Cardiac fibroblast (primary cell): ENCODE measurements around the gene MYO5B.

ENCODE experiments used
- DNase-seq, 2 donors: peaks; one replicate each; pipeline versions ENCODE4 v3.0.0 to v3.0.0-alpha.2; 2010; ENCODE audit warnings: low read depth in 2 of 2
- H3K4me3 ChIP-seq, 2 donors: replicated peaks in 1 of 2; 1 replicate in 1 of 2; 2 replicates in 1 of 2; pipeline ENCODE4 v1.5.1; 2011; ENCODE audit warnings: low read depth in 2 of 2, low read length in 2 of 2, mild to moderate bottlenecking in 2 of 2, moderate library complexity in 1 of 2
- CTCF ChIP-seq: IDR thresholded peaks from one replicate; pipeline ENCODE4 v1.5.1; 2011; ENCODE audit warnings: low read depth, mild to moderate bottlenecking, low read length, inconsistent platforms

The MYO5B gene

GRCh38 chr18:49865401-49865800 lies 329.5 kb downstream of the MYO5B start:
- TF ChIP-seq CTCF, result no peak
- H3K4me3 ChIP-seq, result no peak overlapping the region
- no peak for DNase-seq

GRCh38 chr18:49863769-49864621 lies 331.0 kb downstream of the MYO5B start:
- no peak for TF ChIP-seq CTCF
- DNase-seq, result no peak
- no peak overlapping the region for H3K4me3 ChIP-seq

- TF ChIP-seq CTCF, result no peak
- H3K4me3 ChIP-seq, result no peak overlapping the region
- DNase-seq, result no peak
These were observed 332.1 kb downstream of the MYO5B start for GRCh38 chr18:49862656-49863385.

- peak; percentile 27 for TF ChIP-seq CTCF
- DNase-seq, result peak; percentile 20 to 24
- H3K4me3 ChIP-seq, result no peak overlapping the region
These were observed 333.3 kb downstream of the MYO5B start for GRCh38 chr18:49861659-49862058.

- DNase-seq, result no peak
- no peak overlapping the region for H3K4me3 ChIP-seq
- no peak for TF ChIP-seq CTCF
These were observed 335.2 kb downstream of the MYO5B start for GRCh38 chr18:49859725-49860124.

GRCh38 chr18:49859021-49859359 lies 336.0 kb downstream of the MYO5B start:
- no peak for TF ChIP-seq CTCF
- no peak for DNase-seq
- no peak overlapping the region for H3K4me3 ChIP-seq
